ENCODE results near the gene MXI1.
A peak's percentile ranks its signal among the peaks of the same experiment; 100 is the strongest.

MXI1 gene

DNA sequence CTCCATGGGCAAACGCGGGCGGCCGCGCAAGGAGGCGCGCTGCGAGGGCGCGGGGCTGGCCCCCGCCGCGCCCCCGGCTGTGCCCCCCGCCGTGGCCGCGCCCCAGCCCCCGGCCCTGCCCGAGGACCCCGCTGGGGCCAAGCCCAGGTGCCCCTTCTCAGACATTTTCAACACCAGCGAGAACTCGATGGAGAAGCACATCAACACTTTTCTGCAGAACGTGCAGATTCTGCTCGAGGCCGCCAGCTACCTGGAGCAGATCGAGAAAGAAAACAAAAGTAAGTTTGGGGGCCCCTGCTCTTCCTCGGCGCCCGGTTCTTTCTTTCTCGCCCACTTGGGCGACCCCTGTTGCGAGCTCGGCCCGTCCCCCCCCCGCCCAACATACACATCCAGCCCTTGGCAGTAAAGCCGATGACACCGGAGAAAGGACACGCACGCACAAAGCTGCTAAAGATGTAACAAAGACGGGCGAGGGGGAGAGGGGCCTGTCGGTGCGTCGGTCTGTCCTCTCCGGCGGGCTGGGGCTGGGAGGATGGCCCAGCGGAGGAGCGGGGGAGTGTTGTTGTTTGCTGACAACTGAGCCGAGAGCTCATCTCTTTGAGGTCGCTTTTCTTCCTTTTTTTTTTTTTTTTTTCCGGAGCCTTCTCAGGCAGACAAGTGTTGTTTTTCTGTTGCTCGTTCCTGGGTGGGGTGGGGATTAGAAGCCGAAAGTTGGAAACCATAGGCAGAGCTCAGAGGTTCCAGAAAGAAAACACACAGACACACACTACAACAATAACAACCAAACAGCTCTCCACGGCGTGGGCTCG, 604 bp downstream of the MXI1 start:
- peak overlapping the region; percentile 93 for H3K27ac ChIP-seq
- TF ChIP-seq, protein P1, sequence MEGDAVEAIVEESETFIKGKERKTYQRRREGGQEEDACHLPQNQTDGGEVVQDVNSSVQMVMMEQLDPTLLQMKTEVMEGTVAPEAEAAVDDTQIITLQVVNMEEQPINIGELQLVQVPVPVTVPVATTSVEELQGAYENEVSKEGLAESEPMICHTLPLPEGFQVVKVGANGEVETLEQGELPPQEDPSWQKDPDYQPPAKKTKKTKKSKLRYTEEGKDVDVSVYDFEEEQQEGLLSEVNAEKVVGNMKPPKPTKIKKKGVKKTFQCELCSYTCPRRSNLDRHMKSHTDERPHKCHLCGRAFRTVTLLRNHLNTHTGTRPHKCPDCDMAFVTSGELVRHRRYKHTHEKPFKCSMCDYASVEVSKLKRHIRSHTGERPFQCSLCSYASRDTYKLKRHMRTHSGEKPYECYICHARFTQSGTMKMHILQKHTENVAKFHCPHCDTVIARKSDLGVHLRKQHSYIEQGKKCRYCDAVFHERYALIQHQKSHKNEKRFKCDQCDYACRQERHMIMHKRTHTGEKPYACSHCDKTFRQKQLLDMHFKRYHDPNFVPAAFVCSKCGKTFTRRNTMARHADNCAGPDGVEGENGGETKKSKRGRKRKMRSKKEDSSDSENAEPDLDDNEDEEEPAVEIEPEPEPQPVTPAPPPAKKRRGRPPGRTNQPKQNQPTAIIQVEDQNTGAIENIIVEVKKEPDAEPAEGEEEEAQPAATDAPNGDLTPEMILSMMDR (conservative IDR thresholded peaks at IDR 0.05): no peak

DNA sequence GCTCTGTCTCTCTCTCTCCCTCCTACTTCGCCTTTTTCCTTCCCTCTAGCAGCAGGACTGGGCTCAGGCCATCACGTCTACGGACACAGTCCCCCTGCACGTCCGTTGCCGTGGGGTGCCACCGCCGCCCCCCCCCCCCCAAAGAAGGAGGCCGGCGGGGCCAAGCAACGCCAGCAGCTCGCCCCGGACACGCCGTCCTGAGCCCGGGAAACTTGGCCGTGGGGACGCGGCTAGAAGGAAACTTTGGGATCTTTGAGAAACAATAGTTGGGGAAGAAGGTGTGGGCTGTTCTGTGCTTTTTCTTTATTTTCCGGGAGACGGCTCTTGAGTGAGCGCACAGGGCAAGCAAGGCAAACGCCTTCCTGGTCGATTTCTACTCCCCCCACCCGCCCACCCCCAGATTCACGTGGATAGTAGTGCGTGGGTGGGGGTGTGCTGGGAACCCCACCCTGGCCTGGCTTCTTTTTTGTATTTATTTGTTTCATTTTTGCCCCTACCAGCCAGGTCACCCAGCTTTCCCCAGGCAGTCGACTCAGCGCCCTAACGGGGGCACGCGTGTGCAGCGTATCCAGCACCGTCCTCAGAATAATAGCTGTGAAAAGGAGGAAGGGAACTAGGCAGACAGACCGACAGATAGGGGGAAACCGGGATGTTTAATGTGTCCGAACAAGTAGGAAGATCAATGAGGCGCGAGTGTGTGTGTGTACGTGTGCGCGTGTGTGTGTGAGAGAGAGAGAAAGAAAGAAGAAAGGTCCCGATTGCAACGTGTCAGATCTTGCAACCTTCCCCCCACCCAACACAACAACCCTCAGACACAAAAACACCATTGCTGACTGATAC, 1.4 kb downstream of the MXI1 start:
- TF ChIP-seq, protein P1 (conservative IDR thresholded peaks at IDR 0.05): no peak
- peak overlapping the region; percentile 93 for H3K27ac ChIP-seq

DNA sequence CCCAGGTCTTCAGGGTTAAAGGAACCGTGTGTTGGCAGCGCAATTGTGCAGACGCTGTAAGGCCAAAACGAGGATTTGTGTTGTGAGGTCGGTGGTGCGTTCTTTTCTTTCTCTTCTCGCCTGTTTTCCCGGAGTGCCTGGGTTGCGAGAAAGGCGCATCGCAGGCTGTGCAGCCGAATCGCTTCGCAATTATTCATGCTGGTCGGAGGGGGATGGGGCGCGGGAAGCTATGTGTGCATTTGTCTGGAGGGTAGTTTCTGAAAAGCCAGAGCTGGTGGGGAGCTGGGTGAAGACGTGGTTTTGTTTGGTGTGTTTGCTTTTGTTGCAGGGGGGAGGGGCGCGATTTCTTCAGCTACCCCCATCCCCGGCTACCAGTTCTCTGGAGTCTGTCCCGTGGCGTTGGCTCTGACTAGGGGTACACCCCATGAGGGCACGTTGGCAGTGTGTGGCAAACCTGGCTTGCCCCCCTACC, 2.1 kb downstream of the MXI1 start:
- H3K27ac ChIP-seq: peak overlapping the region; percentile 93
- TF ChIP-seq, protein P1 (conservative IDR thresholded peaks at IDR 0.05): no peak

DNA sequence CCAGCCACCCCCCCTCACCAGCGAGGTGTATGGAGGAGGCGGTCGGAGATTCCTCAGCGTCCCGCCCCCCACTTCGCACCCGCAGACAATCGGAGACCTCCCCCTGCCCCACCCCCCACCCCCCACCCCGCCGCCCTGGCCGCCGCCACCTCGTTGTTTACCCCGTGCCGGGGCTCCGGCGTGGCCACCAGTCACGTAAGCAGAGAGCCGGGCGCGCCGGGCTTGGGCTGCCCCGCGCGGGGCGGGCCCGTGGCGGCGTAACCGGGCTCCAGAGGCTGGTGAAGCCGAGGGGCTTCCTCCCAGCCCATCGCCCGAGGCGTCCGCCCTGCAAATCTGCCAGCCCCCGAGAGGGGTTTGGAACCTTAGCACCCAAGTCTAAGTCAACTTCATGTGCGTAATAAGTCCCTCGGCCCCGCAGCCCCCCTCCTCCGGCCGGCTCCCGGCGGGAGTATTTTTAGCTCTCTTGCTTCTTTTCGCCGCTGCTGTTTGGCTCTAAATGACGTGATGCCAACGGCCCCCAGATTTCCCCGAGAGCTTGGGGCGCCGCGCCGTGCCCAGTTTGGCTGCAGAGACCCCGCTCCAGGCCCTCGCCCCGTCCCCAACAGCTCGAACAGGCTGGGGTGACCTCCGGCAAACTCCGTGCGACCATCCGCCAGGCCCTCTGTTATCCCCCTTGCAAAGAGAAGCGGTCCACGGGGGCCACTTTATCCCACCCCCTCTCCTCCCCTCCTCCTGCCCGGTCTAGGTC, 2.7 kb downstream of the MXI1 start:
- H3K27ac ChIP-seq: peak overlapping the region; percentile 93
- TF ChIP-seq, protein P1 (conservative IDR thresholded peaks at IDR 0.05): no peak

DNA sequence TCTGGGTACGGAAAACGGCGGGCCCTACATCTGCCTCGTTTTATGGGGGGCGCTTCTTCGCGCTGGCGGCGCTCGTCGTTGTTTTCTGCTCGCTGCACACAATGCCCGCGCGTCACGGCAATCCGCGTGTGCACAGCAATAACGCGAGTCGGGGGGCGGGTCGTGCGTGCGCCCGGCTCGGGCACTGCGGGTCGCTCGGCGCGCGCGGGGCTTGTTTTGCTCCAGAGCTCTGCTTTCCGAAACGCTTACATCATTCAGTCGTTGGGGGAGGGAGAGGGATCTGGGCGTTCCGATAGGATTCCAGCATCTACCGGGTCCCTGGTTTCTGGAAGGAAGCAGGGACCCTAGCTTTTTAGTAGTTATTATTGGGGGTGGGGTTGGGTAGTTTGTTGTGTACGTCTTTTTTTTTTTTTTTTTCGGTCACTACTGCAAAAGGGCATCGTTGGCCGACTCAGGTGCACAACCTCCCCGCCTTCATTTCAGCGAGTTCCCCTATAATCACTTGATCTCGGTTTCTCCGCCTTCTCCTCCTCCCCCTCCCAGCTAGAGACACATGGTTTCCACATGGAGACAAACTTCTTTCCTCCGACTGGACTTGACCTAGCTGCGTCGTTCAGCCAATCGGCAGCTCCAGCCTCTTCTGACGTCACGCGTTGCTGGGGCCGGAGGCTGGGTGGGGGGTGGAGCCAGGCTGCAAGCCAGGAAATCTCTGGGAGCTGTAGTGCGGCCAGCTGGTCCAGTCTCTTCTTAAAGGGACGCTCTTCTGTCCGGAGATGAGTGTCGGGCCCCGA, 3.5 kb downstream of the MXI1 start:
- TF ChIP-seq, protein P1 (conservative IDR thresholded peaks at IDR 0.05): no peak
- peak overlapping the region; percentile 93 for H3K27ac ChIP-seq

DNA sequence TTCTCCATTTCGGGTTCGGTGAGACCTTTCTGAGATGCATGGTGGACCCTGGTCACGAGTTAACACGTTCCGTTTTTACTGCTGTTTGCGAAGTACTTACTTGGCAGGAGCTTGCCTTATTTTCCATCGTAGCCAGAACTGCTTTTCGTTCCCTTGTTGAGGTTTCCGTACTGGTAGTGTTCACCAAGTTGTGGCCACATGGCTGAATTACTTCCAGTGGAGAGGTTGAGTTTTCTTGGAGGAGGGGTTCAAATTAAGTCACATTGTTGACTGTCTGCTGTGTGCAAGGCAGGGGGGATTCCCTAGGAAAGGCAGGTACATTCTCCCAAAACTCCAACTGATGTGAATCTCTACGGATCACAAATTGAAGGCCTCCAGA, 4.0 kb downstream of the MXI1 start:
- TF ChIP-seq, protein P1 (conservative IDR thresholded peaks at IDR 0.05): no peak
- peak overlapping the region; percentile 93 for H3K27ac ChIP-seq

Measured in VCaP (cell line).